ENCODE measurements around the gene ROCK2.

Gene ROCK2

GRCh38 chr2:11179899-11180298 is 164.5 kb downstream of the ROCK2 start:
- H3K27ac ChIP-seq, result no peak overlapping the region
- DNase-seq (ENCODE audit: low spot score), result no peak
- H3K4me3 ChIP-seq, result no peak overlapping the region
- TF ChIP-seq CTCF (IDR thresholded peaks at IDR 0.05), result no peak

DNA sequence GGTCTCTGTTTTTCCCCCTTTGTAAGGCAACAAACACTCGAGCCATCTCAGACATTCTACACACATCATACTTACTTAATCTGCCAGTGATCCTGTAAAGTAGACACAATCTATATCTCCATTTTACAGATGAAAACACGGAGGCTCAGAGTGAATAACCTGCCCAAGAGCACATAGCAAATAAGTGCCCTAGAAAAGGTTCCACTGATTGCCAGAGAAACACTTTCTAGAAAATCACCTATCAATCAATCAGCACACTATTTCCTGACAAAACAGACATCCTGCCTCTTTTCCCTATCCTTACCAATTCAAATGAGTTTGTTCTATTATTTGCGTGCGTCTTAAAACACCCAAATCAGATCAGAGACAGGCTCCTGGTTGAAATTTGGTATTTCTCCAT is 165.2 kb downstream of the ROCK2 start:
- DNase-seq (ENCODE audit: low spot score), result no peak
- no peak for TF ChIP-seq CTCF (IDR thresholded peaks at IDR 0.05)
- Histone ChIP-seq H3K4me3 (no peak overlapping the region), H3K27ac (no peak overlapping the region)

GRCh38 chr2:11177871-11178690 is 166.4 kb downstream of the ROCK2 start:
- H3K4me3 ChIP-seq, result no peak overlapping the region
- H3K27ac ChIP-seq, result no peak overlapping the region
- DNase-seq (ENCODE audit: low spot score), result no peak
- no peak for TF ChIP-seq CTCF (IDR thresholded peaks at IDR 0.05)

DNA sequence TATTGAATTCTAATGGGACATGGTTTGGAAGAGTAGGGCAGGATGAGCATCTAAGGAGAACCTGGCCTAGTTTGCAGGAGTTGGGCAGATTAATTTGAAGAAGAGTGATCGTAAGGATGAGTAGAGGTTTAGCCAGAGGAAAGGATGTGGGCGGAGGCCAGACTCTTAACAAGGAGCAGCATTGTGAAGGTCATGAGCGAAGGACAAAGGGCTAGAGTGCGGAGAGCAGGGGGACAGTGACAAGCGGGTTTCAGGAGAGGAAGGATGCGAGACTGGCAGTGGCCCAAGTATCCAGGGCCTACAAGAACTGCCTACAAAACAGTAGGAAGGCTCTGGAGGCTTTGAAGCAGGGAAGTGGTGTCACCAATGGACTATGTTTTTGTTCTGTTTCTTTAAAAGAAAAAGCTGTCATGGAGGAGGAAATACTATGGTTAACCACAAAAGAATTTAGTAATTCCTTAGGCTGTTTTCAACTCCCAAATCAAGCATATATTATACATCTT is 169.1 kb downstream of the ROCK2 start:
- H3K27ac ChIP-seq, result no peak overlapping the region
- H3K4me3 ChIP-seq, result no peak overlapping the region
- no peak for DNase-seq (ENCODE audit: low spot score)
- TF ChIP-seq CTCF (IDR thresholded peaks at IDR 0.05), result no peak

DNA sequence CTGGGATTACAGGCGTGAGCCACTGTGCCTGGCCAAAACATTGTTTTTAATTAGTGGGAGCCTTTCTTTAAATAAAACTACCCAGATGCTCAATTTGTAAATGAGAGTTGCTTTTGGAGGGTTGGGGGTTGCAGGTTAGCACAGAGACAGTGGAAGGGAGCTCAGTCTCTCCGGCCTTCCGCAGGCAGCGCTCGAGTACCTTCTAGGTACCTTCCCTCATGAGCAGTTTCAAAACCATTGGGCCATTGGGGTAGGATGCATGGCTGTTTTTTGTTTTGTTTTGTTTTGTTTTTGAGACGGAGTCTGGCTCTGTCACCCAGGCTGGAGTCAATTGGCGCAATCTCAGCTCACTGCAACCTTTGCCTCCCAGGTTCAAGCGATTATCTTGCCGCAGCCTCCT is 170.2 kb downstream of the ROCK2 start:
- no peak for TF ChIP-seq CTCF (IDR thresholded peaks at IDR 0.05)
- Histone ChIP-seq H3K4me3 (no peak overlapping the region), H3K27ac (no peak overlapping the region)
- no peak for DNase-seq (ENCODE audit: low spot score)

DNA sequence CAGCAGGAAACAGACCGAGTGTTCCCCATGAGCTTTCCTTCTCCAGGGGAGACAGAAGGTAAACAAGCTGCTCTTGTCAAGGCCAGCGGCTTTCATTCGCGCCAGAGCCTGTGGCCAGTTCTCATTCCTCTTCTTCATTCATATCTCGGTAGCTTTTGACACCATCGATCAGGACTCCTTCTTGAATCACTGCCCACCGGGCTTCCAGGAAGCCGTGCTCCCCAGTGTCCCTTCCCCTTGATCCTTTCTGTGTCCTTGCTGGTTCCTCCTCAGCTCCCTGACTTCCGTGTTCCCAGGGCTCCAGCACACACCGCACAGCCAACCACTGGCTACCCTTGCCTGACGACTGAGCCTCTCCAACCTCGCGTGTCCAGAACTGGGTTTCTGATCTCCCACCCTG is 175.1 kb downstream of the ROCK2 start:
- no peak for DNase-seq (ENCODE audit: low spot score)
- Histone ChIP-seq H3K27ac (no peak overlapping the region), H3K4me3 (no peak overlapping the region)
- TF ChIP-seq CTCF (IDR thresholded peaks at IDR 0.05), result no peak

- no peak for DNase-seq (ENCODE audit: low spot score)
- no peak overlapping the region for H3K27ac ChIP-seq
These were observed 175.9 kb downstream of the ROCK2 start for GRCh38 chr2:11168488-11168887.

More at GRCh38 chr2:11168488-11168887, 175.9 kb downstream of the ROCK2 start:
- no peak for TF ChIP-seq CTCF (IDR thresholded peaks at IDR 0.05)
- no peak overlapping the region for H3K4me3 ChIP-seq

Data from coronary artery (tissue), 2 donors.